Measurements from ENCODE around the gene OR4D9.
A peak's percentile ranks its signal among the peaks of the same experiment; 100 is the strongest.

OR4D9 gene

GRCh38 chr11:59550842-59551658 lies 39.7 kb downstream of the OR4D9 start:
- ATAC-seq = peak; percentile 50
- DNase-seq = peak; percentile 86

DNA sequence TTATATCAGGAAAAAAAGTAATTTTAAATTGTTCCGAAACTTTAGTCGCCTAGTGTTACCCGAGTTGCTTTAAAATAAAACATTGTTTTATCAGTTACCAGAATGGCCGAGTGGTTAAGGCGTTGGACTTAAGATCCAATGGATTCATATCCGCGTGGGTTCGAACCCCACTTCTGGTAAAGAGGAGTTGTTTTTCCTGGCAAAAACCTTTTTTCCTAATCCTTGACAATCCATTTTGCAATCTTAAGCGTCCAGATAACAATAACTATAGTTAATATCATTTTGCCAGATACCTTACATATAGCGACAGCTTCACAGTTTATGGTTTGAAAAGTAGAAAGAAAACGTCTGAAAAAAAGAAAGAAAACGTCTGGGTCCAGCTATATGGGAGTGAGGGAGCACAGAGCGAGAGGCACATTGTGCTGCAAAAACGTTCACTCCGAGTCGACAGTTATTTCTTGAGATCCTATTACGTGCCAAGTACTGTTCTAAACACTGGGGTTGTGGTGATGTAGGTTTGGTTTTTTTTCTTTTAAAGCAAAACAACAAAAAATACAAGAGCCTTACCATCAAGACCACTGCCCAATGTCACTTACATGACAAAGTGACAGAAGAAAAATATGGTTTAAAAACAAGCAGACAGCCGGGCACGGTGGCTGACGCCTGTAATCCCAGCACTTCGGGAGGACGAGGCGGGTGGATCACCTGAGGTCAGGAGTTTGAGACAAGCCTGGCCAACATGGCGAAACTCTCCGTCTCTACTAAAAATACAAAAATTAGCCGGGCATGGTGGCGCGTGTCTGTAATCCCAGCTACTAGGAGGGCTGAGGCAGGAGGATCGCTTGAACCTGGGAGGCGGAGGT lies 40.6 kb downstream of the OR4D9 start:
- ATAC-seq (no peak), DNase-seq (peak; percentile 57)

DNA sequence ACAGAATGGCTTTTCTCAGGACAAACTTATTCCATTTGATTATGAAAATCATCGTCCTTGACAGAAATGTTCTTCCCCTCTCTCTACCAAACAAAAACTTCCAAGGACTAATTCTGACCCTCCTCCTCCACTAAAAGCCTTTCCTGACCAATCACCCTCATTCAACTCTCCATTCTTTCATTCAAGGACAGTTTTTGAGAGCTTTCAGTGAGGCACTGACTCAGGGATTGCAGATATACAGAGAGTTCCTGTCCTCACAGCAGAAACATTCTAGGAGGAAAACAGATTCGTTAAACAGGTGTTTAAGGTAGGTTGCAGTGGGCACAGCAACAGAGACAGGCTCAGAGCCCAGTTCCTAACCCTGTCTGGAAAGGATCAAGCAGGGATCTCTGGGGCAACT lies 41.5 kb downstream of the OR4D9 start:
- no peak for ATAC-seq
- DNase-seq = no peak

GRCh38 chr11:59553323-59553722 lies 42.0 kb downstream of the OR4D9 start:
- ATAC-seq (no peak), DNase-seq (no peak)

GRCh38 chr11:59555601-59556114 lies 44.3 kb downstream of the OR4D9 start:
- no peak for ATAC-seq

DNA sequence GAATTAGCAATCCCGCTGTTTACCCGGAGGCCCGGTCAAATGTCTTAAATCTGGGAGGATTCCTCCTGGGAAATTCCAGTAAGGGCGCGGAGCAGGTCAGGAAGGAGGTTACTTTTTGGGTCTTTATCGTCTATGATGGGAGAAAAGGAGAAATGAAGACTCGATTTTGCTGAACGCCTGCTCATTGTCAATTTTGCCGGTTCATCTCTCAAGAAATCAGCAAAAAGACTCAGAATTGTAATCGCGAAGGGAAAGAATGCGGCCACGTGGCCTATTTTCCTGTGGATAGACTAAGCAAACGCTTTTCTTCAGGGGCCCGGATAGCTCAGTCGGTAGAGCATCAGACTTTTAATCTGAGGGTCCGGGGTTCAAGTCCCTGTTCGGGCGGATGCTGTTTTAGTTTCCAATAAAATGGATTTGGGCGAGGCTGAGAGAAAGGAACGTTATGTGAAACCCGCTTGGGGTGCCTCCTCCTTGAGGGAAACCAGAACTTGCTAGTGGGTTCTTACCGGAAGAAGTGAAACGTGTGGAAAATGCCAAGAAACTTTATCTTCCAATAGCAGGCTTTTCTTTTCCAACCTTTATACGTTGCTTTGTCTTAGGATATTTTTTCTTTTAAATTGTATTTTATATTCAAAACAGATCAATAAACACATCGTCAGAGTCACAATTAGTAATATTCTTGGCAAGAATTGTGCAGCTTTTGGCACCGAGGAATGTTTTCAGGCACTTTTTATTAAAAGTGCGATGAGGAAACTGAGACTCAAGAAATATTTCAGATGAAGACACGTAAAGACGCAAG lies 45.0 kb downstream of the OR4D9 start:
- ATAC-seq (peak; percentile 61), DNase-seq (peak; percentile 82)

More at GRCh38 chr11:59555601-59556114, 44.3 kb downstream of the OR4D9 start:
- no peak for DNase-seq

DNA sequence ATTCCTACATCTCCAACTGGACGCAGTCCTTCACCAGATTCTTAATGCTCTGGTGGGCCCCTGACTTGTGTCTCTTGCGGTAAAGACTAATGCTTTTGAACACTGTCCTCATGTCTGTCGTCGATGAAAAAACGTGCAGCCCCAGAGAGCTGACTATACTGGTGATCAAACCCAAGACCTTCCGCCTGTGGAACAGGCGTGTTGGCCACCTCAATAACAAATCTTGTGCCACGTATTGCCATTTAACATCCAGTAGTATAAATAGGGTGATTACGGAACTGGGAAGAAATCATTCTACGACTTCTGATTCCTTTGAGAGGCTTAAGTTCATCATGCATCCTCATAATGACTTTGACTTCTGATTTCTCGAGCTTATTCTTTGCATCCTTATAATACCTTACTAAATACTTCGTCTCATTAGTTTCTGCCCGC lies 45.6 kb downstream of the OR4D9 start:
- ATAC-seq = peak; percentile 15
- DNase-seq = no peak

- ATAC-seq (no peak), DNase-seq (no peak)
Measured at GRCh38 chr11:59558270-59558643, 46.9 kb downstream of the OR4D9 start.

- no peak for DNase-seq
- no peak for ATAC-seq
Measured at GRCh38 chr11:59559886-59560285, 48.5 kb downstream of the OR4D9 start.

DNA sequence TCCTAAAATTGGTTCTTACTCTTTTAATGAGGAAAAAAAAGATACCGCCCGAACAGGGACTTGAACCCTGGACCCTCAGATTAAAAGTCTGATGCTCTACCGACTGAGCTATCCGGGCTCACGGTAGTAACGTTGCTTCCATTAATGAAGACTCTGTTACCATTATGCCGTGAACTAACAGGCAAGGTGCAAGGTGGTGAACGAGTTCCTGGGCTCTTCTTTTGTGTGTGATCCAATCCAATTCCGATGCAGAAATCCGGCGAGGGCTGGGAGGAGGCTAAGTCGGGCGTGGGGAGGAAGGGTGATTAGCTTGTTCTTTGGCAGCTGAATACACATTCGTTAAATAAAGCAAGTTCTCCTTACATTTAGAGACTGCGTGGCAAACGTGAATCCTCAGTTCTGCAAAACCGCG lies 49.0 kb downstream of the OR4D9 start:
- peak; percentile 10 for ATAC-seq
- DNase-seq = peak; percentile 82

GRCh38 chr11:59560702-59561473 lies 49.5 kb downstream of the OR4D9 start:
- ATAC-seq = peak; percentile 8
- peak; percentile 87 for DNase-seq

DNA sequence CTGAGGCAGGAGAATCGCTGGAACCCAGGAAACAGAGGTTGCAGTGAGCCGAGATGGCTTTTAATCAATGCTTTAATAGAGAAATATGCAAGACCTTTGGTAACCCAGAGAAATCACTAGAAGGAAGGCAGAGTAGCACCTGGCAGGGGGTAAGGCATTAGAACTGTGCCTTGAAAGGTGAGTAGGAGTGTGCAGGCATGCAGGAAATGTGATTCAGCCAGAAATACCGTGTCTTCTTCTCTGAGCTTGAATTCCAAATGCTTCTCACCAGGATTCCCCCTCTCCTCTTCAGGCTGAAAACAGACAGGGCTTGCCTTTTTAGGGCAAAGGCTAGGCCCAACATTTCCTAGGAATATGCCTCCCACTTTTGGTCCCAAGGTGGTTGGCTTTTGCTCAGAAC lies 51.0 kb downstream of the OR4D9 start:
- ATAC-seq = no peak

More for the DNA sequence above, 51.0 kb downstream of the OR4D9 start:
- no peak for DNase-seq
